Fibroblast of skin of abdomen (primary cell): ENCODE results near the gene FRZB.

Source experiments
- DNase-seq: peaks from one replicate; pipeline ENCODE4 v3.0.0-alpha.2; 2013

FRZB gene

DNA sequence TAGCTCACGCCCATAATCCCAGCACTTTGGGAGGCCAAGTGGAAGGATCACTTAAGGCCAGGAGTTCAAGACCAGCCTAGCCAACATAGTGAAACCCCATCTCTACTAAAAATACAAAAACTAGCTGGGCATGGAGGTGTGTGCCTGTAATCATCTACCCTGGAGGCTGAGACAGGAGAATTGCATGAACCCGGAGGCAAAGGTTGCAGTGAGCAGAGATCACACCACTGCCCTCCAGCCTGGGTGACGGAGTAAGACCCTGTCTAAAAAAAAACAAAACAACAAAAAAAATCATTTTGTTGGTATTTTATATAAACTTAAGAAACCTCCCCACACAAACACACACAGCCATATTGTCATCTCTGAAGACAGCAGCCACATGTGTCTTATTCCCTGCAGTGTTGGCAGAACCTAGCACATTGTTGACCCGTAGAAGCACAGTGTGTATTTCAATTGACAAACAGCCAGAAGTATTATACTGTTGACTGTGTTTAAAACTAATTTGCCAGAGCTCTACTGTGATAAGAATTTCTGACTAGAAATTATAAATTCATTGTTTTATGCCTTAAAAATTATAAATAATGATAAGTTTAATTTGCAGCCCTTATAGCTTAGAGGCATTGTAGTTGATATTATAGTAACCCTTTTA, 82.3 kb downstream of the FRZB start:
- no peak for DNase-seq
